ENCODE results near the gene CMTM7. TPM values are rescaled to one million over a fixed set of nuclear protein-coding genes. Genes with fewer than 3 reads are reported as not detected.

CMTM7 gene
- total RNA-seq, 3 donors from 2014 or later: 3.6 to 5.1 (median 4.8) TPM

- intact Hi-C loops (cut with DNase I, micrococcal nuclease): loop anchor here (5.0 to 10.0 kb wide), 2 partner anchors 92 to 100 kb away; no protein-coding TSS in a partner anchor
- TF ChIP-seq CTCF (IDR thresholded peaks at IDR 0.05): peak; percentile 18
Observed at GRCh38 chr3:32374788-32375595, 16.7 kb upstream of the CMTM7 start.

GRCh38 chr3:32375596-32375930 is 16.1 kb upstream of the CMTM7 start:
- TF ChIP-seq CTCF (IDR thresholded peaks at IDR 0.05): no peak
- no peaks in the 10 kb centered on the region for H3K9me3 ChIP-seq
- DNase-seq (no peak), ATAC-seq (no peak)
- intact Hi-C loops (cut with DNase I, micrococcal nuclease): loop anchor here (5.0 to 10.0 kb wide), 2 partner anchors 92 to 99 kb away; no protein-coding TSS in a partner anchor
- H3K4me3 ChIP-seq: no peak overlapping the region
- H3K4me1 ChIP-seq (ENCODE audit: low read depth): no peaks in the 10 kb centered on the region
- no peaks in the 10 kb centered on the region for H3K36me3 ChIP-seq (ENCODE audit: low read depth)

More at GRCh38 chr3:32374788-32375595, 16.7 kb upstream of the CMTM7 start:
- peak; percentile 76 for ATAC-seq
- Histone ChIP-seq H3K36me3 (ENCODE audit: low read depth) (no peaks in the 10 kb centered on the region), H3K4me3 (no peak overlapping the region), H3K4me1 (ENCODE audit: low read depth) (no peaks in the 10 kb centered on the region), H3K9me3 (no peaks in the 10 kb centered on the region)
- peak in 1 of 3 donors; percentile 94 for DNase-seq

- Histone ChIP-seq H3K4me3 (no peak overlapping the region), H3K36me3 (ENCODE audit: low read depth) (no peaks in the 10 kb centered on the region), H3K9me3 (no peaks in the 10 kb centered on the region), H3K4me1 (ENCODE audit: low read depth) (no peaks in the 10 kb centered on the region)
- TF ChIP-seq CTCF (IDR thresholded peaks at IDR 0.05): no peak
- intact Hi-C loops (cut with DNase I, micrococcal nuclease): loop anchor here (5.0 to 10.0 kb wide), 2 partner anchors 91 to 99 kb away; no protein-coding TSS in a partner anchor
- DNase-seq: no peak
- peak; percentile 64 for ATAC-seq
Observed at GRCh38 chr3:32376115-32376514, 15.5 kb upstream of the CMTM7 start.

- no peak overlapping the region for H3K4me3 ChIP-seq
- intact Hi-C loops (cut with DNase I, micrococcal nuclease): loop anchor here (5.0 to 10.0 kb wide), 2 partner anchors 87 to 95 kb away; no protein-coding TSS in a partner anchor
- TF ChIP-seq CTCF (IDR thresholded peaks at IDR 0.05): no peak
- ATAC-seq (no peak), DNase-seq (no peak)
- no peaks in the 10 kb centered on the region for H3K4me1 ChIP-seq (ENCODE audit: low read depth)
- no peaks in the 10 kb centered on the region for H3K36me3 ChIP-seq (ENCODE audit: low read depth)
- no peaks in the 10 kb centered on the region for H3K9me3 ChIP-seq
Observed at GRCh38 chr3:32379831-32380500, 11.7 kb upstream of the CMTM7 start.

GRCh38 chr3:32381922-32382321 is 9.7 kb upstream of the CMTM7 start:
- no peak for TF ChIP-seq CTCF (IDR thresholded peaks at IDR 0.05)
- no peak overlapping the region for H3K4me3 ChIP-seq
- no peaks in the 10 kb centered on the region for H3K4me1 ChIP-seq (ENCODE audit: low read depth)
- DNase-seq (no peak), ATAC-seq (no peak)
- no peaks in the 10 kb centered on the region for H3K36me3 ChIP-seq (ENCODE audit: low read depth)
- intact Hi-C loops (cut with DNase I, micrococcal nuclease): no loop called here
- no peaks in the 10 kb centered on the region for H3K9me3 ChIP-seq

Data from mucosa of descending colon (tissue), 3 donors.